MM.1S (cell line): Measurements from ENCODE around the gene CPSF4.
"Not testable (repeated sequence)": the region's sequence is repeated elsewhere in the genome, so short reads cannot be mapped to it uniquely, and the experiment has no call there.

Experiments used
- DNase-seq: peaks from one replicate; pipeline ENCODE4 v3.0.0-alpha.2; 2015
- H2AFZ ChIP-seq: fragments of 300-600 bp; sonication (generic); 2 replicates; pipeline ENCODE4 v1.6.0; 2016; ENCODE audit warnings: antibody characterized with exemption, low read length
- H3F3A ChIP-seq: fragments of 300-600 bp; sonication (generic); 2 replicates; pipeline ENCODE4 v1.6.1; 2016; ENCODE audit warnings: mild to moderate bottlenecking, antibody characterized with exemption, low read length, moderate library complexity, mixed read lengths; ENCODE audit not compliant: insufficient read depth
- H3K27ac ChIP-seq: fragments of 300-600 bp; sonication (generic); 2 replicates; pipeline ENCODE4 v1.5.1; 2016; ENCODE audit warnings: mild to moderate bottlenecking, low read length
- H3K27me3 ChIP-seq: fragments of 300-600 bp; sonication (generic); replicated peaks from 2 replicates; pipeline ENCODE4 v1.6.0; 2016; ENCODE audit warnings: low read length; ENCODE audit not compliant: insufficient read depth
- H3K36me3 ChIP-seq: fragments of 300-600 bp; sonication (generic); replicated peaks from 2 replicates; pipeline ENCODE4 v1.6.1; 2016; ENCODE audit warnings: mild to moderate bottlenecking, low read length, mixed read lengths; ENCODE audit not compliant: insufficient read depth
- H3K4me1 ChIP-seq: fragments of 300-600 bp; sonication (generic); 2 replicates; pipeline ENCODE4 v1.6.1; 2016; ENCODE audit warnings: low read length, mixed read lengths
- H3K4me2 ChIP-seq: fragments of 300-600 bp; sonication (generic); 2 replicates; pipeline ENCODE4 v1.6.0; 2016; ENCODE audit warnings: low read depth, low read length
- H3K4me3 ChIP-seq: fragments of 300-600 bp; sonication (generic); 2 replicates; pipeline ENCODE4 v1.5.1; 2016; ENCODE audit warnings: low read length, mixed read lengths
- H3K79me2 ChIP-seq: fragments of 300-600 bp; sonication (generic); 2 replicates; pipeline ENCODE4 v1.6.1; 2016; ENCODE audit warnings: mixed run types, low read length, mixed read lengths
- H3K9ac ChIP-seq: fragments of 300-600 bp; sonication (generic); 2 replicates; pipeline ENCODE4 v1.6.1; 2016; ENCODE audit warnings: low read length, mixed read lengths
- H3K9me2 ChIP-seq: fragments of 300-600 bp; sonication (generic); replicated peaks from 2 replicates; pipeline ENCODE4 v1.6.1; 2016; ENCODE audit warnings: mild to moderate bottlenecking, low read length, mixed read lengths; ENCODE audit not compliant: insufficient read depth
- H3K9me3 ChIP-seq: fragments of 300-600 bp; sonication (generic); replicated peaks from 2 replicates; pipeline ENCODE4 v1.6.1; 2016; ENCODE audit warnings: mild to moderate bottlenecking, low read length, mixed read lengths; ENCODE audit not compliant: insufficient read depth
- H4K20me1 ChIP-seq: fragments of 300-600 bp; sonication (generic); 2 replicates; pipeline ENCODE4 v1.6.1; 2016; ENCODE audit warnings: mild to moderate bottlenecking, low read length, moderate library complexity, mixed read lengths; ENCODE audit not compliant: insufficient read depth
- EZH2 ChIP-seq: fragments of 300-600 bp; sonication (generic); optimal IDR thresholded peaks from 2 replicates; pipeline ENCODE3; 2017; ENCODE audit warnings: low read depth, mild to moderate bottlenecking, antibody characterized with exemption, low read length, mixed read lengths
- EZH2phosphoT487 ChIP-seq: fragments of 300-600 bp; sonication (generic); IDR thresholded peaks from 2 replicates; pipeline ENCODE4 v1.6.1; 2018; ENCODE audit warnings: antibody characterized with exemption, low read length
- TF ChIP-seq, protein P1 (sequence below): fragments of 300-600 bp; sonication (generic); IDR thresholded peaks from 2 replicates; pipeline ENCODE4 v1.5.1; 2016; ENCODE audit warnings: antibody characterized with exemption, low read length, mixed read lengths

Gene CPSF4

GRCh38 chr7:99499371-99499720 is 60.6 kb downstream of the CPSF4 start:
- peak overlapping the region; percentile 96 for H3K27ac ChIP-seq
- peaks cover 12% of the 10 kb centered on the region for H3K36me3 ChIP-seq
- no peaks in the 10 kb centered on the region; the same call in 1 of the 2 replicates for H3K9me3 ChIP-seq
- peak overlapping the region; percentile 91 for H2AFZ ChIP-seq
- peak; percentile 31 for DNase-seq
- H3K27me3 ChIP-seq, result no peaks in the 10 kb centered on the region
- H3K4me3 ChIP-seq, result peak overlapping the region; percentile 96
- no peaks in the 10 kb centered on the region for H3K9me2 ChIP-seq
- peak overlapping the region; percentile 94 for H3K9ac ChIP-seq
- peak overlapping the region; percentile 85 for H3K4me2 ChIP-seq
- no peaks in the 10 kb centered on the region for H3K4me1 ChIP-seq
- TF ChIP-seq, protein P1, sequence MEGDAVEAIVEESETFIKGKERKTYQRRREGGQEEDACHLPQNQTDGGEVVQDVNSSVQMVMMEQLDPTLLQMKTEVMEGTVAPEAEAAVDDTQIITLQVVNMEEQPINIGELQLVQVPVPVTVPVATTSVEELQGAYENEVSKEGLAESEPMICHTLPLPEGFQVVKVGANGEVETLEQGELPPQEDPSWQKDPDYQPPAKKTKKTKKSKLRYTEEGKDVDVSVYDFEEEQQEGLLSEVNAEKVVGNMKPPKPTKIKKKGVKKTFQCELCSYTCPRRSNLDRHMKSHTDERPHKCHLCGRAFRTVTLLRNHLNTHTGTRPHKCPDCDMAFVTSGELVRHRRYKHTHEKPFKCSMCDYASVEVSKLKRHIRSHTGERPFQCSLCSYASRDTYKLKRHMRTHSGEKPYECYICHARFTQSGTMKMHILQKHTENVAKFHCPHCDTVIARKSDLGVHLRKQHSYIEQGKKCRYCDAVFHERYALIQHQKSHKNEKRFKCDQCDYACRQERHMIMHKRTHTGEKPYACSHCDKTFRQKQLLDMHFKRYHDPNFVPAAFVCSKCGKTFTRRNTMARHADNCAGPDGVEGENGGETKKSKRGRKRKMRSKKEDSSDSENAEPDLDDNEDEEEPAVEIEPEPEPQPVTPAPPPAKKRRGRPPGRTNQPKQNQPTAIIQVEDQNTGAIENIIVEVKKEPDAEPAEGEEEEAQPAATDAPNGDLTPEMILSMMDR, result no peak
- TF ChIP-seq EZH2 (no peak), EZH2phosphoT487 (no peak)
- H4K20me1 ChIP-seq, result no peaks in the 10 kb centered on the region
- H3K79me2 ChIP-seq, result peaks cover 62% of the 10 kb centered on the region
- peaks cover 8% of the 10 kb centered on the region for H3F3A ChIP-seq

GRCh38 chr7:99499721-99500636 is 61.2 kb downstream of the CPSF4 start, which contains the start of gene ZNF394:
Gene ZNF394 (minus strand): TSS chr7:99500281. CDS start chr7:99500093, 188 bp downstream.
- Histone ChIP-seq H3K36me3 (peaks cover 8% of the 10 kb centered on the region; the same call in 1 of the 2 replicates), H3K79me2 (peaks cover 56% of the 10 kb centered on the region), H3K4me2 (peak within 1 kb of the TSS; percentile 85), H3F3A (peaks cover 8% of the 10 kb centered on the region), H3K9me3 (no peaks in the 10 kb centered on the region), H3K27ac (peak within 1 kb of the TSS; percentile 96), H3K4me1 (no peaks in the 10 kb centered on the region), H2AFZ (peak within 1 kb of the TSS; percentile 91), H3K9me2 (no peaks in the 10 kb centered on the region), H3K9ac (peak within 1 kb of the TSS; percentile 94), H3K27me3 (no peaks in the 10 kb centered on the region), H4K20me1 (no peaks in the 10 kb centered on the region), H3K4me3 (peak within 1 kb of the TSS; percentile 96)
- DNase-seq, result peak; percentile 96
- TF ChIP-seq, protein P1, result no peak; the same call in 1 of the 2 replicates
- TF ChIP-seq EZH2phosphoT487 (no peak), EZH2 (no peak)

GRCh38 chr7:99500637-99501009 is 61.9 kb downstream of the CPSF4 start:
- Histone ChIP-seq H3K36me3 (peaks cover 8% of the 10 kb centered on the region; the same call in 1 of the 2 replicates), H3K9me2 (no peaks in the 10 kb centered on the region), H4K20me1 (no peaks in the 10 kb centered on the region), H3K27ac (no peak overlapping the region; the same call in 1 of the 2 replicates), H3K79me2 (peaks cover 56% of the 10 kb centered on the region), H3F3A (peaks cover 8% of the 10 kb centered on the region), H3K4me3 (peak overlapping the region; percentile 96), H3K4me2 (peak overlapping the region; percentile 61), H3K9ac (peak overlapping the region; percentile 94; the same call in 1 of the 2 replicates), H2AFZ (peak overlapping the region; percentile 91), H3K4me1 (peaks cover 1% of the 10 kb centered on the region), H3K9me3 (no peaks in the 10 kb centered on the region), H3K27me3 (no peaks in the 10 kb centered on the region)
- no peak for DNase-seq
- TF ChIP-seq, protein P1, result no peak
- no peak for TF ChIP-seq EZH2
- no peak for TF ChIP-seq EZH2phosphoT487

DNA sequence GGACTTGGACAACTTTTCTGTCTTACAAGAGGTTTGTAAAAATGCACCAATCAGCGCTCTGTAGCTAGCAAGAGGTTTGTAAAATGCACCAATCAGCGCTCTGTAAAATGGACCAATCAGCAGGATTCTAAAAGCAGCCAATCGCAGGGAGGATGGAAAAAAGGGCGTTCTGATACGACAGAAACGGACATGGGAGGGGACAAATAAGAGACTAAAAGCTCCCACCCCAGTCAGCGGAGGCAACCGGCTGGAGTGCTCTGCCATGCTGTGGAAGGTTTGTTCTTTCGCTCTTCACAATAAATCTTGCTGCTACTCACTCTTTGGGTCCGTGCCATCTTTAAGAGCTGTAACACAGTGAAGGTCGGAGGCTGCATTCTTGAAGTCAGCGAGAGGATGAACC is 62.5 kb downstream of the CPSF4 start:
- not testable (repeated sequence) for H3K9ac ChIP-seq, DNase-seq, H3K4me3 ChIP-seq, H4K20me1 ChIP-seq, H3K9me2 ChIP-seq, H3K4me2 ChIP-seq, H3F3A ChIP-seq, H3K27ac ChIP-seq, H3K27me3 ChIP-seq, H3K4me1 ChIP-seq, H3K36me3 ChIP-seq, H3K9me3 ChIP-seq, H2AFZ ChIP-seq
- peaks cover 56% of the 10 kb centered on the region for H3K79me2 ChIP-seq
